NCI-H82 treated with DMSO at 0.1 percent for 48 hours (cell line): ENCODE measurements around the gene TRPM1.

Experiments
- DNase-seq: peaks from one replicate; lab custom pipeline; 2025; ENCODE audit not compliant: unreplicated experiment; lab: John Stamatoyannopoulos, UW

Gene TRPM1

DNA sequence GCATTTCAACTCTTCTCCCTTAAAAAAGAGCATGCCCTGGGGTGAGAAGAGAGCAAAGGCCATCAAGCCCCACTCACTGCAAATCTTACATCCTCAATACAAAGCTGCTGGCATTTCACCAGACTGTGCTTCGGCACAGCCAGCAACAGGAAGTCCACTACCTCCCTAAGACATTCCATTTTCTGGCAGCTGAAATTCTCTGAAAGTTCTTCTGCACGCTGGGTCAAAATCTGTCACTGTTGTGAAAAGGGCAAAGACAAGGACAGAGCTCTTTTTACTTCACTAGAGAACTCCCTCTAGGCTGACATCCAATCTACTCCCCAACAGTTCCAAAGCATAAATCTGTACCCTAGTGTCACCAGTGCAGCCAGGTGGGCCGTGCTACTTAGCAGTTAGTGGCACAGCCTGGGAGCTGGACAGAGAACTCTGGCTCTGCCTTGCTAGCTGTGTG is 116.4 kb downstream of the TRPM1 start:
- no peak for DNase-seq

GRCh38 chr15:30984542-30984941 is 117.0 kb downstream of the TRPM1 start:
- DNase-seq = no peak

GRCh38 chr15:30984118-30984517 is 117.4 kb downstream of the TRPM1 start:
- no peak for DNase-seq

- DNase-seq = no peak
These were observed 122.1 kb downstream of the TRPM1 start for GRCh38 chr15:30979457-30979856.

GRCh38 chr15:30978328-30978727 is 123.2 kb downstream of the TRPM1 start:
- DNase-seq = no peak

DNA sequence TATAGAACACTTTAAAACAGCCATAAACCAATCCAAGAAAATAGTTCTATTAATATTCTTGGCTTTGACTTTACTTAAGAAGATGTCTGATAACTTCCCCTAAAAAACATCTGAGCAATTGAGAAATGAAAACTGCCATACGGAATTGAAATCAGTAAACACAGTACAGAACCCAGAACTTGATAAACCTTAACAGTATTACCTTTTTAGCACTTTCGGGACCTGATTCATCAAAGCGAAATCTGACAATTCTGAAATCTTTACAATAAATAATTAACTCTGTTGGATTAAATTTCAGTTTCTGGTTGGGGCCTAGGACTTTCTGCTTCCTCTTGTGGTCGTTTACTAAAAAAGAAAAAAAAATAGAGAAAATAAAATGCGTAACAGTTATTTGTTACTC is 127.4 kb downstream of the TRPM1 start:
- no peak for DNase-seq

GRCh38 chr15:30973379-30973778 is 128.1 kb downstream of the TRPM1 start:
- DNase-seq = no peak

GRCh38 chr15:30969724-30970123 is 131.8 kb downstream of the TRPM1 start:
- no peak for DNase-seq

GRCh38 chr15:30963681-30964080 is 137.8 kb downstream of the TRPM1 start:
- no peak for DNase-seq

DNA sequence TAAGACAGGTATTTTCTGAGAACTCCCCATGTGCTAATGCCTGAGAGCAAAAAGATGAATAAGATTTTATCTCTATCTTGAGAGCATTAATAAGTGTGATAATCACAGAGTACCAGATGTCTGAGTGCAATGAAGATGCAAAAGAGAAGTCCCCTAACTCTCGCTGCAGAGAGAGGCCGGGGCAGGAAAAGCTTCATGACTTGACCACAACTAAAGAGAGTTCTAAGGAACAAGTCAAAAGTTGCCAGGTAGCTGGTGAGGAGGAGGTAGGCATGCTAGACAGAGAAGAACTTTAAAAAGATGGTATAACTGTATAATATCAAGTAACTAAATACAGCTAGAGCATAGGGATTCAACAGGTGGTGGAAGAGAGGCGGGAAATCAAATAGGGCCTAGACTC is 138.9 kb downstream of the TRPM1 start:
- DNase-seq = no peak

GRCh38 chr15:30962079-30962478 is 139.4 kb downstream of the TRPM1 start:
- DNase-seq = no peak

GRCh38 chr15:30958219-30958618 is 143.3 kb downstream of the TRPM1 start:
- DNase-seq = no peak

DNA sequence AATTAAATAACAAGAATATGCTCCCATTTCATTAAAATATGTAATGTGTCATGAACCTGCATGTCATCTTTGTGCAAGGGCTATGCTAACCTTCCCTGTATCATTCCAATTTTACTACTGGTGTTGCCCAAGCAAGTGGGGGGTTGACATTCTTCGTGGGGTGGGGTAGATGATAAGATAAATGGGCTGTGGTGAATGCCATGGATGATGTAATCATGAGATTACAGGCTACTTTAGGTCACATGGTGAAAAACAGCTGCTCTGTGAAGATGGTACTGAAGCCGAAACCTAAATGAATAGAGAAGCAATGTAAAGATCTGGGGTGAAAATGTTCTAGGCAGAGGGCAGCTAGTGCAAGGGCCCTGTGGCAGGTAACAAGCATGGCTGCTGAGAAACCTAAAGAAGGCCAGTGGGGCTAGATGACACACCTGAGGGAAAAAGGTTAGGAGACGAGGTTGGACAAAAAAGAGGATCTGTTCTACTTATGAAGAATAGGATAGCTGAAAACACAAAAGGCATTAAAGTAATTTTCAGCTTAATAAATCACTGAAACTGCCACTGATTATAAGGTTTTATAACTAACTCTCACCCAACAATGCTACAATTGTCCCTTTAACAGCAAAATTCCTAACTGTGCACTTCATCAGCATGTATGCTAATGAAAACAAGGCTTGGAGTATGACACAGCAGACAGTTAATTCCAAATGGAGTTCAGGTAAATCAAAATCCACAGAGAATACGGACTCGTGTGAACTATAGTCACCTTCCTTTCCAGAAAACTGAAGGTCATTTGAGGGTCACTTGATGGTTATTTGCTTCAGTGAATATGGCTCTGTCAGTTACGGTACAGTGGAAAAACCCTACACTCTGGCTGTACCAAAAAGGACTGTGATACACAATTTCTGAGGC is 145.1 kb downstream of the TRPM1 start:
- DNase-seq = no peak

DNA sequence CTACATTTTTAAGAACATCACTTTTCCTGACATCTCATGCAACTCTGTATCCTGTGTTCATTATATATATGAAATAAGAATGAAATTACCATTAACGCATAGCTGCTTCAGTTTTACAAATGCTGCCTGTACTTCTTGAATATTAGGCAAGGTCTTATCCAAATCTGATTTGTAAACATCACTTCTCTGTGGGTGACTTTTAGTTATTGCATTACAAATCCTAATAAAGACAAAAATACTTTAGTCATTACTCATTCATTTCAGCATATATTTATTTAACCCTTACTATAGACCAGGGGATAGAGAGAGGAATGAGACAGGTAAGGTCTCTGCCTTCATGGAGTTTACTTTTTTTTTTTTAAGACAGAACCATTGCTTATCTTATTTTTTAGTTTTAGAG is 146.9 kb downstream of the TRPM1 start:
- DNase-seq = no peak

DNA sequence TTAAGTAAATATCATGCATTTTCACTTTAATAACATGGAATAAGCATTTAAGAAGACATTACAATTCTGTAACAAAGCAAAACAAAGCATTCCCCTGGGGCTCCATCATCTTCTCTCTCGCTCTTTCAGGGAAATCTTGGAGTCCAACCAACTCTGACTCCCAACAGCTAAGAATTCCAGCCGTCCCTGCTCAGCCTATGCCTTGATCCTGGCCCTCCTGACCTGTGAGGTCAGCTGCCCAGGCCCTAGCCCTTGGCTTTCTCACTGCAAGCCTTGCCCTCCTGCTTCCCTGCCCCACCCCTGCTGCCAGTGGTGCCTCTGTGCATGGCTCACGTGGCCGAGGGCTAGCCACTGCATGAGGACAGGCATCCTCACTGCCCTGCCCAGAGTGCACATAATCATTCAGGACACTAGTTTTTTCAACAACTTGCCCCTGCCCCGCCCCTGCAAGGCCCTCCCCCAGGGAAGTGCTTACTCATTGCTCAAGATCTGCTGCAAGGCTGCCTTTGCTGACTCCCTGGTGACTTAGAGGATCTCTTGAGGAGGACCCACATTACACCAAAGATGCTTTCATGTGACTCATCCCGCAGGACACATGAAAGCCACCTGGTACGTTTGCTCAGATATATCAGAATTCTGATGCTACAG is 147.7 kb downstream of the TRPM1 start:
- no peak for DNase-seq

DNA sequence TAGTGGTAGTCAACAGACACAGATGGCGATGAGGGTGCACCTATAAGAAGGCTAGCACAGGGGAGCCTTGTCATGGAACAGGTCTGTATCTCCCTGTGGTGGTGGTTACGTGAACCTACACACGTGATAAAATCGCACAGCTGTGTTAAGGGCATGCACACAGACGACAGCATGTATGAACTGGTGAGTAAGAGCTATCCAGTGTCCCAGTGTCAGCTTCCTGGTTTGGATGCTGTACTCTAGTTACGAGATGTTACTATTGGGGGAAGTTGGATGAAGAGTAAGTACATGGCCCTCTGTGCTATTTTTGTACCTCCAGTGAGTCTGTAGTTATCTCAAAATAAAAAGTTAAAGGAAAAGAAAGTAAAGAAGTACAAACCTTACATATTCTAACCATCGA is 148.3 kb downstream of the TRPM1 start:
- DNase-seq = no peak
